GM19324 (cell line): ENCODE measurements around the gene ZNF695.
"Not testable (repeated sequence)": the region's sequence is repeated elsewhere in the genome, so short reads cannot be mapped to it uniquely, and the experiment has no call there.

Source experiments
- ATAC-seq: cut with Tn5 transposase; IDR thresholded peaks from one replicate; pipeline ENCODE4 v1.9.1; 2021; ENCODE audit warnings: mild to moderate bottlenecking, moderate library complexity; ENCODE audit not compliant: unreplicated experiment, low FRiP score

Gene ZNF695

DNA sequence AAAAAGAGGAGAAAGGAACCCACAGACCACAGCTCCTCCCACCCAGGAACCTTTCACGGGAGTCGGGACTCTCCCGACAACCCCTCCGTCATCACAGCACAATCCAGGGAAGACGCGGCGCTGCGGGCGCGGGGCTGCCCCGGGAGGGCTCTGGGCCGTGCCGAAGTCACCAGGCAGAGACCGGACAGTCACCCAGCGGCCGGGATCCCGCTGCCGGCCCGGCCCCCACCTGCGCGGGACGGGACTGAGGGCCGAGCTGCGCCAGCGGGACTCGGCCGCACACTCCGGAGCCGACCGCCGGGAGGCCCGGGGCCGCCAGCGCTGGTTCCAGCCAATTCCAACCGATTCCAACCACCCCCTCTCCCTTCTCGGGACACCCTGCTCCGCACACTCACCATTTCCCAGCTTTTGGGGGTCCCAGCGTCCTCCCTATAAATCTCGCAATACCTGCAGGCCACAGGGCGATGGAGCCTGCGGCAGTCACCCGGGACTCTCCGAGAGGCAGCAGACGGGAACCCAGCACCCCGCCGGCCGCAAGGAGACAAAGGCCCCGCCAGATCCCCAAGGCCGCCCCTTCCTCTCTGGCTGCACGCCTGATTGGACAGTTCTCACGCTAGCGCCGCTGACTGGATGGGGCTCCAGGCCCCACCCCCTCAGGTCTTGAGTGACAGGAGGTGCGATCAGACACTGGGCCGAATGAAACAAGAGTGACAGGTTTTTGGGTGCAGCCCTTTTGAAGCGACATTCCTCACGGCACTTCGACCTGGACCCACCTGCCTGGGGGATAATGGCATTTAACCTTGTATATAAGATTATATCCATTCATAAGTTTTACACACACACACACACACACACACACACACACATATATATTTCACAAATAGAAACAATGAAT lies at the start of gene ZNF695:
Gene ZNF695 (minus strand): TSS at position 547 of the 895 bp plus-strand sequence. CDS start 149 bp downstream, at position 398.
- ATAC-seq, result peak; percentile 100

GRCh38 chr1:247056071-247056470 lies 48.2 kb upstream of the ZNF695 start:
- no peak for ATAC-seq

DNA sequence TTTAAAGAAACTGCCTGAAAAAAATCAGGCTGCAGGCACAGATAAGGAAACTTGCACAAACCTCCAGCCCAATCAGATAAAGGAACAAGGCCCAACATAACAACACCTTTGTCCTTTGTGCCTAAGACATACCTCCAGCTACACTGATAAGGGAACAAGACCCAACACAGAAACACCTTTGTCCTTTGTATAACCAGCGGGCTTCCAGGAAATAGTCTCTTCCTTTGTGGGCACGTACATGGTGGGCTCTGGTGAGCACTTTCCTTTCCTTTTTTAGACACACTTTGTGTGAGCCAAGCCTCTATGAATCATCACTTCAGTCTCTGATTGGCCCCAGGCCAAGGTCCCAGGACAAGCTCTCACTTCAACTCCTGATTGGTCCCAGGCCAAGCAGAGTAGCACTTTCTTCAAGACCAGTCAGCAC lies 47.1 kb upstream of the ZNF695 start:
- no peak for ATAC-seq

- ATAC-seq, result no peak
Observed at GRCh38 chr1:247047702-247048101, 39.8 kb upstream of the ZNF695 start.

GRCh38 chr1:247047260-247047659 lies 39.4 kb upstream of the ZNF695 start:
- no peak for ATAC-seq

GRCh38 chr1:247043406-247043805 lies 35.5 kb upstream of the ZNF695 start:
- no peak for ATAC-seq

GRCh38 chr1:247037511-247038320 lies 29.9 kb upstream of the ZNF695 start:
- ATAC-seq, result no peak

DNA sequence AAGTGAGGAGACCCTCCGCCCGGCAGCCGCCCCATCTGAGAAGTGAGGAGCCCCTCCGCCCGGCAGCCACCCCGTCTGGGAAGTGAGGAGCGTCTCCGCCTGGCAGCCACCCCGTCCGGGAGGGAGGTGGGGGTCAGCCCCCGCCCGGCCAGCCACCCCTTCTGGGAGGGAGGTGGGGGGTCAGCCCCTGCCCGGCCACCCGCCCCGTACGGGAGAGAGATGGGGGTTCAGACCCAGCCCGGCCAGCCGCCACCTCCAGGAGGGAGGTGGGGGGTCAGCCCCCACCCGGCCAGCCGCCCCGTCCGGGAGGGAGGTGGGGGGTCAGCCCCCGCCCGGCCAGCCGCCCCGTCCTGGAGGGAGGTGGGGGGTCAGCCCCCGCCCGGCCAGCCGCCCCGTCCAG lies 24.4 kb upstream of the ZNF695 start:
- ATAC-seq, result not testable (repeated sequence)

DNA sequence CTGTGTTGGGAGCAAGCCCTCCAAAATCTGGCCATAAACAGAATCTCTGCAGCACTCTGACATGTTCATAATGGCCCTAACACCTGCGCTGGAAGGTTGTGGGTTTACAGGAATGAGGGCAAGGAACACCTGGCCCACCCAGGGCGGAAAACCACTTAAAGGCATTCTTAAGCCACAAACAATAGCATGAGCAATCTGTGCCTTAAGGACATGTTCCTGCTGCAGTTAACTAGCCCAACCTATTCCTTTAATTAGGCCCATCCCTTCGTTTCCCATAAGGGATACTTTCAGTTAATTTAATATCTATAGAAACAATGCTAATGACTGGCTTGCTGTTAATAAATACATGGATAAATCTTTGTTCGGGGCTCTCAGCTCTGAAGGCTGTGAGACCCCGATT lies 16.8 kb upstream of the ZNF695 start:
- ATAC-seq, result not testable (repeated sequence)

GRCh38 chr1:247013391-247013790 lies 5.5 kb upstream of the ZNF695 start:
- ATAC-seq, result no peak

DNA sequence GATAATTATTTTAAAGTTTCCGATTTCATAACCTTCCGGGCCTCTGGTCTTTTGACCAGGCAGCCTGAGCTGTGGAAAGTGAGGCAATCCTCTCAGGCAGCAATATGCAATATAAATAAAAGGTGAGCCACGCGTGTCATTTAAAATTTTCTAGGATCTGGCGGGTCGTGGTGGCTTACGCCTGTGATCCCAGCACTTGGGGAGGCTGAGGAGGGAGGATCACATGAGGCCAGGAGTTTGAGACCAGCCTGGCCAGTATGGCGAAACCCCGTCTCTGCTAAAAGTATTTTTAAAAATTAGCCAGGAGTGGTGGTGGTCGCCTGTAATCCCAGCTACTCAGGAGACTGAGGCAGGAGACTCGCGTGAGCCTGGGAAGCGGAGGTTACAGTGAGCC lies 546 bp upstream of the ZNF695 start:
- ATAC-seq, result no peak

DNA sequence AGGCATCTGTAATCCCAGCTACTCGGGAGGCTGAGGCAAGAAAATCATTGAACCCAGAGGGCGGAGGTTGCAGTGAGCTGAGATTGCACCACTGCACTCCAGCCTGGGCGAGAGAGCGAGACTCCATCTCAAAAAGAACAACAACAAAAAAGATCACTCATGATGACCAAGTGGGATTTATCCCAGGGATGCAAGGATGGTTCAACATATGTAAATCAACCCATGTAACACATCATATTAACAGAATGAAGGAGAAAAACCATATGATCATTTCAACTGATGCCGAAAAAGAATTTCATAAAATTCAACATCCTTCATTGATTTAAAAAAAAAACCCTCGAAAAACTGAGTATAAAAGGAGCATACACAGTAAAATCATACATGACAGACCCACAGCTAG lies 3.8 kb downstream of the ZNF695 start:
- ATAC-seq, result not testable (repeated sequence)

DNA sequence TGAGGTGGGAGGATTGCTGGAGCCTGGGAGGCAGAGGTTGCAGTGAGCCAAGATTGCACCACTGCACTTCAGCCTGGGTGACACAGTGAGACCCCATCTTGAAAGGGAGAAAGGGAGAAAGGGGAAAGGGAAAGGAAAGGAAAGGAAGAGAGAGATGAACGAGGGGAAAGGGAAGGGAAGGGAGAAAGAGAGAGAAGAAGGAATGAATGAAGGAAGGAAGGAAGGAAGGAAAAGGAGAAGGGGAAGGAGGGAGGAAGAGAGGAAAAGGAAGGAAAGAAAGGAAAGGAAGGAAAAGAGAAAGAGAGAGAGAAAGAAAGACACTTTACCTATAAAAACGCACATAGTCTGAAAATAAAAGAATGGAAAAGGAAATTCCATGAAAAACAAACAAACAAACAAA lies 18.0 kb downstream of the ZNF695 start:
- no peak for ATAC-seq

DNA sequence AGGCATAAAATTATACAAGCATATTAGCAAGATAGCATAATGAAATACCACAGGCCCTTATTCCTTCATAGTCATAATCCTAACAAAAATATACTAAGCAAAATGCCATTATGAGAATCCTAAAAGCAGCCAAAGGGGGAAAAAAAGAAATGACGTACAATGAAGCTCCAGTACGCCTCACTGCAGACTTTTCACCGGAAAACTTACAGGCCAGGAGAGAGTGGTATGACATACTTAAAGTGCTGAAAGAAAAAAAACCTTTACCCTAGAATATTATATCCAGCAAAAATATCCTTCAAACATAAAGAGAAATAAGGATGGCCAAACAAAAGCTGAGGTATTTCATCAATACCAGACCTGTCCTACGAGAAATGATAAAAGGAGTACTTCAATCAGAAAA lies 19.5 kb downstream of the ZNF695 start:
- no peak for ATAC-seq

DNA sequence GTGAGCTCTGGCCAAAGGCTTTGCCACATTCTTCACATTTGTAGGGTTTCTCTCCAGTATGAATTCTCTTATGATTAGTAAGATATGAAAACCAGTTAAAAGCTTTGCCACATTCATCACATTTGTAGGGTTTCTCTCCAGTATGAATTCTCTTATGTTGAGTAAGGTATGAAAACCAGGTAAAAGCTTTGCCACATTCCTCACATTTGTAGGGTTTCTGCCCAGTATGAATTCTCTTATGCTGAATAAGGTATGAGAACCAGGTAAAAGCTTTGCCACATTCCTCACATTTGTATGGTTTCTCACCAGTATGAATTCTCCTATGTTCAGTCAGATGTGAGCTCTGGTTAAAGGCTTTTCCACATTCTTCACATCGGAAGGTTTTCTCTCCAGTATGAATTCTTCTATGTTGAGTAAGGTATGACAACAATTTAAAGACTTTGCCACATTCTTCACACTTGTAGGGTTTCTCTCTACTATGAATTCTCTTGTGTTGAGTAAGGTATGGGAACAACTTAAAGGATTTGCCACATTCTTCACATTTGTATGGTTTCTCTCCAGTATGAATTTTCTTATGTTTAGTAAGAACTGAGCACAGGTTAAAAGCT lies 20.7 kb downstream of the ZNF695 start:
- no peak for ATAC-seq

- ATAC-seq, result no peak
Observed at GRCh38 chr1:246978785-246979184, 29.1 kb downstream of the ZNF695 start.

- ATAC-seq, result no peak
Observed at GRCh38 chr1:246978281-246978680, 29.6 kb downstream of the ZNF695 start.

DNA sequence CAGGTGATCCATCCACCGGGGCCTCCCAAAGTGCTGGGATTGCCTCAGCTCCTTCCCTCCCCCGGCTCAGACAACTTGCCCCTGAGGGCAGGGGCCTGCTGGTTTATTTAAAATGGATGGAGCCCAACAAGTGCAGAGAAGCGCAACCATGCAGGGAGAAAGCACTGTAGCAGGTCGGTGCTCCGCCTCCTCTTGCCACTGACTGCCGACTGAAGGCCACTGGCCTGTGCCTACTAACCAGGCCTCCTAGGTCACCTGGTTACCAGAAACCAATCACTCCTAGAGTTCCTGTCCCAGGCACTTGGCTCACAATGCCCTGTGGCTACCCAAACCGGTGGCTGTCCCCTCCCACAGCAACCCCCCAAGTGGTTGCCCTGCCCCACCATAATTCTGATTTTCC lies 35.9 kb downstream of the ZNF695 start:
- ATAC-seq, result no peak

DNA sequence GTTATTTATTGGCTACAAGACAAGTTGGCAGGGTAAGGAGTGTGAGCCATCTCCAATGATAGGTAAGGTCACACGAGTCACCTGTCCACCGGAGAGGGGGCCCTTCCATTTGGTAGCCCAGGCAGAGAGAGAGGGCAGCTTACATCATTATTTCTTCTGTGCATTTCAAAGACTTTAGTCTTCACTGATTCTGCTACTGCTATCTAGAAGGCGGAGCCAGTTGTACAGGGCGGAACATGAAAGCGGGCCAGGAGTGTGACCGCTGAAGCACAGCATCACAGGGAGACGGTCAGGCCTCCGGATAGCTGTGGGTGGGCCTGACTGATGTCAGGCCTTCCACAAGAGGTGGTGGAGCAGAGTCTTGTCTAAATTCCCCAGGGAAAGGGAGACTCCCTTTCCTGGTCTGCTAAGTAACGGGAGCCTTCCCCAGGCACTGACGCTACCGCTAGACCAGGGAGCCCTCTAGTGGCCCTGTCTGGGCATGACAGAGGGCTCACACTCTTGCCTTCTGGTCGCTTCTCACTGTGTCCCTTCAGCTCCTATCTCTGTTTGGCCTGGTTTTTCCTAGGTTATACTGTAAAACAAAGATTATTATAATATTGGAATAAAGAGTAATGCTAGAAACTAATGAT lies 36.7 kb downstream of the ZNF695 start:
- ATAC-seq, result no peak

DNA sequence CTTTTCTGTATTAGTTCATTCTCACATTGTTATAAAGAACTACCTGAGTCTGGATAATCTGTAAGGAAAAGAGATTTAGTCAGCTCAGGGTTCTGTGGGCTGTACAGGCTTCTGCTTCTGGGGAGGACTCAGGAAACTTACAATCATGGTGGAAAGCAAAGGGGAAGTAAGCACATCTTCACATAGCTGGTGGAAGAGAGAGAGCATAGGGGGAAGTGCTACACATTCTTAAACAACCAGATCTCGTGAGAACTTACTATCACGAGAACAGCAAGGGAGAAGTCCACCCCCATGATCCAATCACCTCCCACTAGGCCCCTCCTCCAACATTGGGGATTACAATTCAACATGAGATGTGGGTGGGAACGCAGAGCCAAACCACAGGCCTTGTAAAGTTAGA lies 38.2 kb downstream of the ZNF695 start:
- ATAC-seq, result no peak

DNA sequence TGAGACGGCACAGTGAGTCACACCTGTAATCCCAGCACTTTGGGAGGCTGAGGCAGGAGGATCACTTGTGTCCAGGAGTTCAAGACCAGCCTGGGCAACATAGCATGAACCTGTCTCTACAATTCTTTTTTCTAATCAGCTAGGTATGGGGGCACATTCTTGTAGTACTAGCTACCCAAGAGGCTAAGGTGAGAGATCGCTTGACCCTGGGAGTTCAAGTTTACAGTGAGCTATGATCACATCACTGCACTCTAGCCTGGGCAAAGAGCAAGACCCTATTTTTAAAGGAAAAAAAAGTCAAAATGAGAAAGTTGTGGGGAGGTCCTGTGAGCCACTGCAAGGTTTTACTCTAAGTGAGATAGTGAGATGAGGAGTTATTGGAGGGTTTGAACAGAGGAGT lies 41.4 kb downstream of the ZNF695 start:
- no peak for ATAC-seq
